Ishikawa (cell line): Measurements from ENCODE around the gene RCE1.

Experiments
- CEBPB ChIP-seq: IDR thresholded peaks from 2 replicates; pipeline ENCODE4 v1.6.1; 2012
- CREB1 ChIP-seq: IDR thresholded peaks from 2 replicates; pipeline ENCODE4 v1.6.1; 2012; ENCODE audit warnings: low read depth
- EGR1 ChIP-seq: IDR thresholded peaks from 2 replicates; pipeline ENCODE4 v1.6.1; 2012
- EP300 ChIP-seq: IDR thresholded peaks from 2 replicates; pipeline ENCODE4 v1.6.1; 2012; ENCODE audit warnings: borderline replicate concordance
- FOXM1 ChIP-seq: IDR thresholded peaks from 2 replicates; pipeline ENCODE4 v1.6.1; 2012; ENCODE audit warnings: low read depth, borderline replicate concordance
- MAX ChIP-seq: IDR thresholded peaks from 2 replicates; pipeline ENCODE4 v1.6.1; 2012
- NFIC ChIP-seq: IDR thresholded peaks from 2 replicates; pipeline ENCODE4 v1.6.1; 2012
- RAD21 ChIP-seq: IDR thresholded peaks from 2 replicates; pipeline ENCODE4 v1.6.1; 2012; ENCODE audit warnings: low read depth
- REST ChIP-seq: IDR thresholded peaks from 2 replicates; pipeline ENCODE4 v1.6.1; 2012; ENCODE audit warnings: low read depth, mild to moderate bottlenecking
- TAF1 ChIP-seq: IDR thresholded peaks from 2 replicates; pipeline ENCODE4 v1.6.1; 2012; ENCODE audit warnings: low read depth, mild to moderate bottlenecking
- TEAD4 ChIP-seq: IDR thresholded peaks from 2 replicates; pipeline ENCODE4 v1.6.1; 2012
- USF1 ChIP-seq: IDR thresholded peaks from 2 replicates; pipeline ENCODE4 v1.6.1; 2012
- YY1 ChIP-seq: IDR thresholded peaks from 2 replicates; pipeline ENCODE4 v1.6.1; 2012; ENCODE audit warnings: low read depth

GRCh38 chr11:66854729-66855211 is 11.5 kb downstream of the RCE1 start:
- TF ChIP-seq YY1 (no peak), TAF1 (no peak), REST (no peak), EGR1 (no peak), EP300 (no peak), CEBPB (no peak), FOXM1 (no peak), CREB1 (no peak), MAX (no peak), NFIC (no peak), TEAD4 (no peak), RAD21 (no peak), USF1 (no peak)
